T-helper 2 cell treated with Interferon-gamma antibody and Interleukin-4, amounts not matched to agents 100 ng/mL and 5 ng/mL, for 36 hours (primary cell): Measurements from ENCODE around the gene EMILIN2. TPM values are rescaled to one million over a fixed set of nuclear protein-coding genes. Genes with fewer than 3 reads are reported as not detected.

Source experiments
- intact Hi-C: fragments of 100-400 bp; cut with micrococcal nuclease; formaldehyde crosslinking; loops from one replicate; pipeline ENCODE4 v1.15.1; 2023
- total RNA-seq: library from RNA; stranded (reverse); gene quantifications from 2 replicates; pipeline ENCODE4 v1.2.3, GENCODE V29; 2022

The EMILIN2 gene
- total RNA-seq, 1 donor from 2014 or later, result 44.2 TPM

DNA sequence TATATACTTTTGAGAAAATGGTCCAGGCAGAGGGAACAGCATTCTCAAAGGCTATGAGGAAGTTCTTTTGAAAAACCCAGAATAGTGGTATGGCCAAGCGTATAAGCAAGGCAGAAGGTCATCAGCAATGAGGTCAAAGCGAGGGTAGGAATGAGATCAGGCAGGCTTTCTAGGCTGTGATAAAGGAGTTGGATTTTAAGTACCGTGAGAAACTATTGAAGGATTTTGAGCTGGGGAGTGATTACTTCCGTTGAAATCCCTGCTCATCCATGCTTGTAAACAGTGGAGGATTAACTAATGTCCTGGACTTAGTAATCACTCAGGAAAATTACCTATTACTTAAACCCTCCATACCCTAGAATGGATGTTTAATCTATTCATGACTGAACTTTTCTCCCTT, 50.2 kb downstream of the EMILIN2 start:
- intact Hi-C loops, result no loop called here

- intact Hi-C loops, result no loop called here
Observed at GRCh38 chr18:2897448-2898185, 50.8 kb downstream of the EMILIN2 start.

- intact Hi-C loops, result no loop called here
Observed at GRCh38 chr18:2898186-2898640, 51.4 kb downstream of the EMILIN2 start.

GRCh38 chr18:2900684-2901422, 54.0 kb downstream of the EMILIN2 start:
- intact Hi-C loops, result no loop called here

GRCh38 chr18:2901423-2901985, 54.7 kb downstream of the EMILIN2 start:
- intact Hi-C loops, result no loop called here

- intact Hi-C loops, result no loop called here
Observed at GRCh38 chr18:2902327-2902726, 55.5 kb downstream of the EMILIN2 start.

- intact Hi-C loops, result no loop called here
Observed at GRCh38 chr18:2903006-2903405, 56.2 kb downstream of the EMILIN2 start.

- intact Hi-C loops, result loop anchor here (2.0 to 5.0 kb wide), 3 partner anchors 15 to 119 kb away; partner anchors contain the start of gene EMILIN2
Observed at GRCh38 chr18:2905854-2906703, 59.3 kb downstream of the EMILIN2 start.

DNA sequence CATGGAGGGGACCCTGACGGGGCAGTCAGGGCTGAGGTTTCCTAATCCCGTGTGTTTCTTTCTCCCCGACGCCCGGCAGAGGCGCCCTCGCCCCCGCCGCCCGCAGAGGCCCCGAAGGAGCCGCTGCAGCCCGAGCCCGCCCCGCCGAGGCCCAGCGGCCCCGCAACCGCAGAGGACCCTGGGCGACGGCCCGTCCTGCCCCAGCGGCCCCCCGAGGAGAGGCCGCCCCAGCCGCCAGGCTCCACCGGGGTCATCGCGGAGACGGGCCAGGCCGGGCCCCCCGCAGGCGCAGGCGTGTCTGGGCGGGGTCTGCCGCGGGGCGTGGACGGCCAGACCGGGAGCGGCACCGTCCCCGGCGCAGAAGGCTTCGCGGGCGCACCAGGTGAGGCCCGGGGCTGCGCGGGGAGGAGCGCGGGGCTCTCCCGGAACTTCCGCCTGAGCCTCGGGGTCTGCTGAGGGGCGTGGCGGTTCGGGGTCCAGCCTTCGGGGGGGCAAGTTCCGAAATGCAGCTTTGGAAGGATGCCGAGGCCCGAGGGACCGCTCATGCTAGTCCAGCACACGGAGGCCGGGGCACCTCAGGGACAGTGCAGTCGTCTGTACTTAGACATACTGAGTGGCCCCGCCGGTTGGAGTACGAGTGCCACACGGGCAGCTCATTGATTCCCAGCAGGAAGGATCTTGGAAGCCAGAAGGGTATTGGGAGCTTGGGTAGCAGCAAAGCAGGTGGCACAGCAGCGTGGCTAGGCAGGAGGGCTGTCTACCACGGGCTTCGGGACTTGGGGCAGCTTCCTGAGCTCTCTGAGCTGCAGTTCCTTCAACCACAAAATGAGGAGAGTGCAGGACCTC, 60.1 kb downstream of the EMILIN2 start:
- intact Hi-C loops, result loop anchor here (2.0 to 5.0 kb wide), 3 partner anchors 16 to 120 kb away; partner anchors contain the start of gene EMILIN2

GRCh38 chr18:2907550-2908135, 60.8 kb downstream of the EMILIN2 start:
- intact Hi-C loops, result loop anchor here (2.0 to 5.0 kb wide), 3 partner anchors 17 to 120 kb away; partner anchors contain the start of gene EMILIN2

GRCh38 chr18:2908166-2908945, 61.5 kb downstream of the EMILIN2 start:
- intact Hi-C loops, result loop anchor here (5.0 kb wide), 1 partner anchor 121 kb away; no protein-coding TSS in a partner anchor

- intact Hi-C loops, result loop anchor here (5.0 kb wide), 1 partner anchor 122 kb away; no protein-coding TSS in a partner anchor
Observed at GRCh38 chr18:2908946-2909335, 62.1 kb downstream of the EMILIN2 start.

GRCh38 chr18:2909431-2910140, 62.8 kb downstream of the EMILIN2 start:
- intact Hi-C loops, result loop anchor here (5.0 kb wide), 1 partner anchor 122 kb away; no protein-coding TSS in a partner anchor

GRCh38 chr18:2910261-2910660, 63.5 kb downstream of the EMILIN2 start:
- intact Hi-C loops, result no loop called here

GRCh38 chr18:2910751-2911425, 64.1 kb downstream of the EMILIN2 start:
- intact Hi-C loops, result no loop called here

GRCh38 chr18:2911533-2911932, 64.7 kb downstream of the EMILIN2 start:
- intact Hi-C loops, result no loop called here
